Measurements from ENCODE around the gene NLRC5. TPM values are rescaled to one million over a fixed set of nuclear protein-coding genes. Genes with fewer than 3 reads are reported as not detected.
"Not testable (repeated sequence)": the region's sequence is repeated elsewhere in the genome, so short reads cannot be mapped to it uniquely, and the experiment has no call there.

Gene NLRC5
- total RNA-seq, 1 donor from 2014 or later, result 44.9 TPM

- H3K4me1 ChIP-seq, result peaks cover 25% of the 10 kb centered on the region
- no peak overlapping the region for H3K27ac ChIP-seq
- ATAC-seq (no peak), DNase-seq (no peak)
- no peaks in the 10 kb centered on the region for H3K27me3 ChIP-seq
- no peaks in the 10 kb centered on the region for H3K9me3 ChIP-seq
- no peak overlapping the region for H3K4me3 ChIP-seq
- TF ChIP-seq CTCF (IDR thresholded peaks at IDR 0.05), result no peak
- intact Hi-C loops (cut with DNase I), result no loop called here
- no peaks in the 10 kb centered on the region for H3K36me3 ChIP-seq
Observed at GRCh38 chr16:57096793-57097192, 107.4 kb downstream of the NLRC5 start.

GRCh38 chr16:57098188-57098841 is 109.0 kb downstream of the NLRC5 start:
- ATAC-seq (no peak), DNase-seq (no peak)
- Histone ChIP-seq H3K36me3 (no peaks in the 10 kb centered on the region), H3K4me1 (peaks cover 23% of the 10 kb centered on the region), H3K27me3 (no peaks in the 10 kb centered on the region), H3K27ac (no peak overlapping the region), H3K4me3 (no peak overlapping the region), H3K9me3 (no peaks in the 10 kb centered on the region)
- no peak for TF ChIP-seq CTCF (IDR thresholded peaks at IDR 0.05)
- intact Hi-C loops (cut with DNase I), result no loop called here

GRCh38 chr16:57099965-57100364 is 110.6 kb downstream of the NLRC5 start:
- intact Hi-C loops (cut with DNase I); H3K27me3 ChIP-seq; DNase-seq; H3K9me3 ChIP-seq; H3K4me1 ChIP-seq; H3K27ac ChIP-seq; H3K36me3 ChIP-seq; H3K4me3 ChIP-seq; ATAC-seq: not testable (repeated sequence)

GRCh38 chr16:57100445-57100844 is 111.1 kb downstream of the NLRC5 start:
- no peak for TF ChIP-seq CTCF (IDR thresholded peaks at IDR 0.05)
- DNase-seq (no peak), ATAC-seq (no peak)
- Histone ChIP-seq H3K36me3 (no peaks in the 10 kb centered on the region), H3K27ac (no peak overlapping the region), H3K4me1 (peaks cover 9% of the 10 kb centered on the region), H3K9me3 (no peaks in the 10 kb centered on the region), H3K4me3 (no peak overlapping the region), H3K27me3 (no peaks in the 10 kb centered on the region)
- intact Hi-C loops (cut with DNase I), result no loop called here

GRCh38 chr16:57102888-57103851 is 113.8 kb downstream of the NLRC5 start:
- intact Hi-C loops (cut with DNase I), result no loop called here
- no peaks in the 10 kb centered on the region for H3K27me3 ChIP-seq
- TF ChIP-seq CTCF (IDR thresholded peaks at IDR 0.05), result no peak
- DNase-seq (no peak), ATAC-seq (no peak)
- no peaks in the 10 kb centered on the region for H3K9me3 ChIP-seq
- no peaks in the 10 kb centered on the region for H3K36me3 ChIP-seq
- no peak overlapping the region for H3K27ac ChIP-seq
- H3K4me3 ChIP-seq, result no peak overlapping the region
- H3K4me1 ChIP-seq, result peaks cover 9% of the 10 kb centered on the region

- DNase-seq (no peak), ATAC-seq (no peak)
- Histone ChIP-seq H3K4me1 (peaks cover 6% of the 10 kb centered on the region), H3K27ac (no peak overlapping the region), H3K36me3 (no peaks in the 10 kb centered on the region), H3K27me3 (no peaks in the 10 kb centered on the region), H3K9me3 (no peaks in the 10 kb centered on the region), H3K4me3 (no peak overlapping the region)
- intact Hi-C loops (cut with DNase I), result no loop called here
- no peak for TF ChIP-seq CTCF (IDR thresholded peaks at IDR 0.05)
Observed at GRCh38 chr16:57104706-57105105, 115.3 kb downstream of the NLRC5 start.
